ENCODE data around the gene PRKCA. TPM values are rescaled to one million over a fixed set of nuclear protein-coding genes. Genes with fewer than 3 reads are reported as not detected.

PRKCA gene
- total and polyA plus RNA-seq, 2 donors from 2014 or later, result 8.0 to 50.8 TPM

GRCh38 chr17:66462010-66462409 is 159.6 kb downstream of the PRKCA start:
- FAIRE-seq (no peak), DNase-seq (no peak)
- Histone ChIP-seq H3K27me3 (ENCODE audit: control insufficient read depth, insufficient read depth, low read length) (no peaks in the 10 kb centered on the region), H3K9ac (ENCODE audit: low read length in 3 of 3) (no peak overlapping the region), H3K4me1 (ENCODE audit: control insufficient read depth in 2 of 3, insufficient read depth in 2 of 3, low read depth in 1 of 3, low read length in 3 of 3) (peaks cover 0 to 14% (median 9%) of the 10 kb centered on the region in 3 donors), H3K27ac (ENCODE audit: low read depth in 2 of 2, low read length in 2 of 2) (no peak overlapping the region), H3K36me3 (ENCODE audit: control insufficient read depth in 2 of 3, insufficient read depth in 3 of 3, low read length in 3 of 3) (no peaks in the 10 kb centered on the region), H3K9me3 (ENCODE audit: control insufficient read depth in 2 of 3, insufficient read depth in 1 of 3, low read length in 3 of 3) (no peaks in the 10 kb centered on the region), H3K4me3 (ENCODE audit: low read length in 3 of 3) (no peak overlapping the region)
- no peak for TF ChIP-seq CTCF (IDR thresholded peaks at IDR 0.05; ENCODE audit: borderline replicate concordance, extremely low read depth, insufficient read depth)
- intact Hi-C loops (cut with DNase I), result no loop called here

GRCh38 chr17:66464921-66465320 is 162.5 kb downstream of the PRKCA start:
- no peak for DNase-seq
- Histone ChIP-seq H3K9ac (ENCODE audit: low read length in 3 of 3) (no peak overlapping the region), H3K27me3 (ENCODE audit: control insufficient read depth, insufficient read depth, low read length) (no peaks in the 10 kb centered on the region), H3K9me3 (ENCODE audit: control insufficient read depth in 2 of 3, insufficient read depth in 1 of 3, low read length in 3 of 3) (no peaks in the 10 kb centered on the region), H3K27ac (ENCODE audit: low read depth in 2 of 2, low read length in 2 of 2) (no peak overlapping the region), H3K4me1 (ENCODE audit: control insufficient read depth in 2 of 3, insufficient read depth in 2 of 3, low read depth in 1 of 3, low read length in 3 of 3) (peaks cover 17 to 42% (median 24%) of the 10 kb centered on the region in 3 donors), H3K4me3 (ENCODE audit: low read length in 3 of 3) (no peak overlapping the region), H3K36me3 (ENCODE audit: control insufficient read depth in 2 of 3, insufficient read depth in 3 of 3, low read length in 3 of 3) (no peaks in the 10 kb centered on the region)
- intact Hi-C loops (cut with DNase I), result no loop called here
- TF ChIP-seq CTCF (IDR thresholded peaks at IDR 0.05; ENCODE audit: borderline replicate concordance, extremely low read depth, insufficient read depth), result no peak
- FAIRE-seq, result no peak

GRCh38 chr17:66465701-66466100 is 163.3 kb downstream of the PRKCA start:
- peaks cover 20 to 48% (median 21%) of the 10 kb centered on the region in 3 donors for H3K4me1 ChIP-seq (ENCODE audit: control insufficient read depth in 2 of 3, insufficient read depth in 2 of 3, low read depth in 1 of 3, low read length in 3 of 3)
- intact Hi-C loops (cut with DNase I), result no loop called here
- H3K9ac ChIP-seq (ENCODE audit: low read length in 3 of 3), result no peak overlapping the region
- no peaks in the 10 kb centered on the region for H3K36me3 ChIP-seq (ENCODE audit: control insufficient read depth in 2 of 3, insufficient read depth in 3 of 3, low read length in 3 of 3)
- no peak overlapping the region for H3K4me3 ChIP-seq (ENCODE audit: low read length in 3 of 3)
- no peak for DNase-seq
- FAIRE-seq, result no peak
- TF ChIP-seq CTCF (IDR thresholded peaks at IDR 0.05; ENCODE audit: borderline replicate concordance, extremely low read depth, insufficient read depth), result no peak
- H3K27me3 ChIP-seq (ENCODE audit: control insufficient read depth, insufficient read depth, low read length), result no peaks in the 10 kb centered on the region
- no peak overlapping the region for H3K27ac ChIP-seq (ENCODE audit: low read depth in 2 of 2, low read length in 2 of 2)
- H3K9me3 ChIP-seq (ENCODE audit: control insufficient read depth in 2 of 3, insufficient read depth in 1 of 3, low read length in 3 of 3), result no peaks in the 10 kb centered on the region
